GM18909 (cell line): ENCODE results near the gene YEATS4.
"Not testable (repeated sequence)": the region's sequence is repeated elsewhere in the genome, so short reads cannot be mapped to it uniquely, and the experiment has no call there.

Experiments
- ATAC-seq: cut with Tn5 transposase; IDR thresholded peaks from one replicate; pipeline ENCODE4 v1.9.1; 2021; ENCODE audit warnings: mild to moderate bottlenecking; ENCODE audit not compliant: unreplicated experiment, poor library complexity

The YEATS4 gene

GRCh38 chr12:69359531-69360347 is at the start of gene YEATS4:
Gene YEATS4 (plus strand): TSS chr12:69359743. CDS start chr12:69359973, 230 bp downstream.
- peak; percentile 90 for ATAC-seq

- ATAC-seq = no peak
Observed at GRCh38 chr12:69313209-69313608, 46.3 kb upstream of the YEATS4 start.

GRCh38 chr12:69316784-69317183 is 42.8 kb upstream of the YEATS4 start:
- ATAC-seq = not testable (repeated sequence)

GRCh38 chr12:69317233-69317632 is 42.3 kb upstream of the YEATS4 start:
- not testable (repeated sequence) for ATAC-seq

GRCh38 chr12:69318225-69318624 is 41.3 kb upstream of the YEATS4 start:
- no peak for ATAC-seq

GRCh38 chr12:69321351-69321750 is 38.2 kb upstream of the YEATS4 start:
- ATAC-seq = no peak

- ATAC-seq = peak; percentile 93
Observed at GRCh38 chr12:69324797-69325466, 34.6 kb upstream of the YEATS4 start.

- ATAC-seq = no peak
Observed at GRCh38 chr12:69328426-69328825, 31.1 kb upstream of the YEATS4 start.

- ATAC-seq = no peak
Observed at GRCh38 chr12:69329669-69330428, 29.7 kb upstream of the YEATS4 start.

- ATAC-seq = peak; percentile 84
Observed at GRCh38 chr12:69330475-69331473, 28.8 kb upstream of the YEATS4 start.

GRCh38 chr12:69331519-69331908 is 28.0 kb upstream of the YEATS4 start:
- no peak for ATAC-seq

GRCh38 chr12:69331909-69332684 is 27.4 kb upstream of the YEATS4 start:
- ATAC-seq = no peak

- no peak for ATAC-seq
Observed at GRCh38 chr12:69332815-69333358, 26.7 kb upstream of the YEATS4 start.

- ATAC-seq = no peak
Observed at GRCh38 chr12:69334158-69334557, 25.4 kb upstream of the YEATS4 start.

- no peak for ATAC-seq
Observed at GRCh38 chr12:69337311-69338090, 22.0 kb upstream of the YEATS4 start.

- no peak for ATAC-seq
Observed at GRCh38 chr12:69338120-69338859, 21.3 kb upstream of the YEATS4 start.

- ATAC-seq = no peak
Observed at GRCh38 chr12:69338936-69339335, 20.6 kb upstream of the YEATS4 start.
